DND-41 (cell line): ENCODE data around the gene SERINC5.
A peak's percentile ranks its signal among the peaks of the same experiment; 100 is the strongest.

ENCODE experiments used
- ATAC-seq: fragments of 200-7000 bp; cut with Tn5 transposase; 3 replicates; pipeline ENCODE4 v1.9.1; 2021; ENCODE audit warnings: low read depth; ENCODE audit not compliant: insufficient read depth
- DNase-seq: peaks from one replicate; pipeline ENCODE4 v3.0.0-alpha.2; 2020
- H2AFZ ChIP-seq: 2 replicates; pipeline ENCODE4 v1.6.0; 2012; ENCODE audit warnings: low read depth, low read length
- H3K27ac ChIP-seq: 2 replicates; pipeline ENCODE4 v1.5.1; 2012; ENCODE audit warnings: low read length, inconsistent platforms
- H3K27me3 ChIP-seq: fragments of 200-600 bp; sonication (generic); 2 replicates; pipeline ENCODE4 v1.6.0; 2012; ENCODE audit warnings: low read length, mild to moderate bottlenecking, inconsistent platforms; ENCODE audit not compliant: insufficient read depth, poor library complexity
- H3K36me3 ChIP-seq: 2 replicates; pipeline ENCODE4 v1.5.1; 2012; ENCODE audit warnings: low read length, inconsistent platforms; ENCODE audit not compliant: insufficient read depth
- H3K4me1 ChIP-seq: 2 replicates; pipeline ENCODE4 v1.5.1; 2012; ENCODE audit warnings: mild to moderate bottlenecking, low read length; ENCODE audit not compliant: insufficient read depth
- H3K4me2 ChIP-seq: 2 replicates; pipeline ENCODE4 v1.6.0; 2012; ENCODE audit warnings: mild to moderate bottlenecking, moderate library complexity, low read length, inconsistent platforms; ENCODE audit not compliant: insufficient read depth
- H3K4me3 ChIP-seq, 2 experiments: fragments of 200-600 bp in 1 of 2; shearing (Covaris generic) in 1 of 2; 2 replicates each; pipeline ENCODE4 v1.5.1; 2012 to 2016; ENCODE audit warnings: inconsistent platforms in 2 of 2, low read length in 2 of 2, mild to moderate bottlenecking in 2 of 2, low read depth in 1 of 2, moderate library complexity in 1 of 2
- H3K79me2 ChIP-seq: 2 replicates; pipeline ENCODE4 v1.6.0; 2012; ENCODE audit warnings: low read length, inconsistent platforms; ENCODE audit not compliant: insufficient read depth
- H3K9ac ChIP-seq: 2 replicates; pipeline ENCODE4 v1.6.0; 2012; ENCODE audit warnings: low read depth, mild to moderate bottlenecking, inconsistent platforms, low read length, moderate library complexity
- H3K9me3 ChIP-seq: 2 replicates; pipeline ENCODE4 v1.5.1; 2012; ENCODE audit warnings: low read length, moderate library complexity, mild to moderate bottlenecking, inconsistent platforms; ENCODE audit not compliant: insufficient read depth, severe bottlenecking
- H4K20me1 ChIP-seq: 2 replicates; pipeline ENCODE4 v1.6.0; 2012; ENCODE audit warnings: low read length; ENCODE audit not compliant: insufficient read depth
- EZH2 ChIP-seq: IDR thresholded peaks from 3 replicates; pipeline ENCODE4 v1.6.1; 2012; ENCODE audit warnings: borderline replicate concordance, low read depth, mild to moderate bottlenecking, moderate library complexity, low read length, inconsistent platforms; ENCODE audit not compliant: severe bottlenecking
- TF ChIP-seq, protein P1 (sequence below): IDR thresholded peaks from 2 replicates; pipeline ENCODE4 v1.5.1; 2012; ENCODE audit warnings: borderline replicate concordance, low read length, moderate library complexity, mild to moderate bottlenecking; ENCODE audit not compliant: poor library complexity, severe bottlenecking; ENCODE audit errors: extremely low read depth

Gene SERINC5

DNA sequence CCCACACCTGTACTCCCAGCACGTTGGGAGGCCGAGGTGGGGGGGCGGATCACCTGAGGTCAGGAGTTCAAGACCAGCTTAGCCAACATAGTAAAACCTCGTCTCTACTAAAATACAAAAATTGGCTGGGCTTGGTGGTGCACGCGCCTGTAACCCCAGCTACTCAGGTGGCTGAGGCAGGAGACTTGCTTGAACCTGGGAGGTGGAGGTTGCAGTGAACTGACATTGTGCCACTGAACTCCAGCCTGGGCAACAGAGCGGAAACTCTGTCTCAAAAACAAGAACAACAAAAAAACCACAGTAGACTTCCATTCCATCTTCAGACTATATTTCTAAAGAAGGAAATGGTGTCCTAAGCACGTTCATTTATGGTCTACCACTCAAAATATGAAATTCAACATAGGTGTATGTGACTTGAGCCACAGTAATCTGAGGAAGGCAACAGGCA, 14.2 kb upstream of the SERINC5 start:
- TF ChIP-seq, protein P1, sequence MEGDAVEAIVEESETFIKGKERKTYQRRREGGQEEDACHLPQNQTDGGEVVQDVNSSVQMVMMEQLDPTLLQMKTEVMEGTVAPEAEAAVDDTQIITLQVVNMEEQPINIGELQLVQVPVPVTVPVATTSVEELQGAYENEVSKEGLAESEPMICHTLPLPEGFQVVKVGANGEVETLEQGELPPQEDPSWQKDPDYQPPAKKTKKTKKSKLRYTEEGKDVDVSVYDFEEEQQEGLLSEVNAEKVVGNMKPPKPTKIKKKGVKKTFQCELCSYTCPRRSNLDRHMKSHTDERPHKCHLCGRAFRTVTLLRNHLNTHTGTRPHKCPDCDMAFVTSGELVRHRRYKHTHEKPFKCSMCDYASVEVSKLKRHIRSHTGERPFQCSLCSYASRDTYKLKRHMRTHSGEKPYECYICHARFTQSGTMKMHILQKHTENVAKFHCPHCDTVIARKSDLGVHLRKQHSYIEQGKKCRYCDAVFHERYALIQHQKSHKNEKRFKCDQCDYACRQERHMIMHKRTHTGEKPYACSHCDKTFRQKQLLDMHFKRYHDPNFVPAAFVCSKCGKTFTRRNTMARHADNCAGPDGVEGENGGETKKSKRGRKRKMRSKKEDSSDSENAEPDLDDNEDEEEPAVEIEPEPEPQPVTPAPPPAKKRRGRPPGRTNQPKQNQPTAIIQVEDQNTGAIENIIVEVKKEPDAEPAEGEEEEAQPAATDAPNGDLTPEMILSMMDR, result no peak
- no peak for TF ChIP-seq EZH2
- H3K4me3 ChIP-seq, result no peak overlapping the region
- no peaks in the 10 kb centered on the region for H3K27me3 ChIP-seq
- H3K9me3 ChIP-seq, result no peaks in the 10 kb centered on the region
- no peak for DNase-seq
- H3K4me1 ChIP-seq, result peaks cover 8% of the 10 kb centered on the region
- H3K27ac ChIP-seq, result no peak overlapping the region
- no peak overlapping the region for H2AFZ ChIP-seq
- no peaks in the 10 kb centered on the region for H3K36me3 ChIP-seq
- no peak overlapping the region for H3K9ac ChIP-seq
- H3K4me2 ChIP-seq, result no peak overlapping the region
- H3K79me2 ChIP-seq, result no peaks in the 10 kb centered on the region
- no peak for ATAC-seq
- no peaks in the 10 kb centered on the region for H4K20me1 ChIP-seq

DNA sequence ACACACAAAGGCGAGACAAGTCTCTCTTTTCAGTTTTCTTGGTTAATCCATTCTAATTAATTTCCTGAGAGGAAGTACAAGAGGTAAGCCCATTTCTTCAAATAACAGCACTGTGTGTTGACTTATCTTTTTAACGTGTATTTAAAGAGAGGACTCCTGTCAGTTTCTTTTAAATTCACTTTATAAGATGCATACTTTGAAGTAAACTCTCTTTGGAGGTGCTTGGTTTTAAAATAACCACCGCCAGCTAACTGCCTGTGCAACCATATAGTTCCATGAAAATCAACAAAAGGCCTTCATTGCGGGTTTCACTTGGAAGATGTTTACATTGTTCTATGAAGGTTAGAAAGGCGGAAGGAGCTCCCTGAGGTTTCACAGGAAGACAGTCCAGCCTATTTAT, 13.1 kb upstream of the SERINC5 start:
- H3K9me3 ChIP-seq, result no peaks in the 10 kb centered on the region
- no peak overlapping the region for H3K9ac ChIP-seq
- TF ChIP-seq EZH2, result no peak
- TF ChIP-seq, protein P1, result no peak
- H3K4me3 ChIP-seq, result no peak overlapping the region
- H3K27me3 ChIP-seq, result no peaks in the 10 kb centered on the region
- peaks cover 8% of the 10 kb centered on the region for H3K4me1 ChIP-seq
- DNase-seq (no peak), ATAC-seq (no peak)
- no peaks in the 10 kb centered on the region for H3K36me3 ChIP-seq
- H3K4me2 ChIP-seq, result no peak overlapping the region
- peak overlapping the region; percentile 61 for H3K27ac ChIP-seq
- H2AFZ ChIP-seq, result peak overlapping the region; percentile 62
- no peaks in the 10 kb centered on the region for H3K79me2 ChIP-seq
- H4K20me1 ChIP-seq, result no peaks in the 10 kb centered on the region

DNA sequence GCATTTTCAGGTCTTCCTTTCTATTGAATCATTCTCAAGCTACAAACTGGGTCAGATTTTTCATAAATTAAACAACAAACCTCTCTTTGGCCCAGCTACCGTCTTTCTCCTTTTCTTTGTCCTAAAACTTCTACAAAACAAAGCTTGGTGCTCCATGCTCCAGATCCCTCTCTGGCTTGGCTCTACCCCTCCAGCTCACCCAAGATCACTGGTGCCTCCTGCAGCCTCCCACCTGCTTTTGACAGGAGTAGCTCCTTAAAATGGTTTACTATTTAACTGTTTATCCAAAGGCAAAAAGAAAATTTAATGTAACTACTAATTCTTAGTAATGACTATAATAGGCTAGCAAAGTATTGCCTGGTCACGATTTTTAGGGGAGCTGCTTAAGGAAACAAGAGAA, 10.7 kb upstream of the SERINC5 start:
- ATAC-seq (no peak), DNase-seq (no peak)
- H3K79me2 ChIP-seq, result no peaks in the 10 kb centered on the region
- H2AFZ ChIP-seq, result peak overlapping the region; percentile 26
- no peaks in the 10 kb centered on the region for H4K20me1 ChIP-seq
- TF ChIP-seq, protein P1, result peak; percentile 7
- TF ChIP-seq EZH2, result no peak
- no peak overlapping the region for H3K27ac ChIP-seq
- H3K9me3 ChIP-seq, result no peaks in the 10 kb centered on the region
- no peaks in the 10 kb centered on the region for H3K27me3 ChIP-seq
- H3K4me1 ChIP-seq, result peaks cover 8% of the 10 kb centered on the region
- no peaks in the 10 kb centered on the region for H3K36me3 ChIP-seq
- no peak overlapping the region for H3K4me2 ChIP-seq
- H3K4me3 ChIP-seq, result no peak overlapping the region
- H3K9ac ChIP-seq, result no peak overlapping the region

DNA sequence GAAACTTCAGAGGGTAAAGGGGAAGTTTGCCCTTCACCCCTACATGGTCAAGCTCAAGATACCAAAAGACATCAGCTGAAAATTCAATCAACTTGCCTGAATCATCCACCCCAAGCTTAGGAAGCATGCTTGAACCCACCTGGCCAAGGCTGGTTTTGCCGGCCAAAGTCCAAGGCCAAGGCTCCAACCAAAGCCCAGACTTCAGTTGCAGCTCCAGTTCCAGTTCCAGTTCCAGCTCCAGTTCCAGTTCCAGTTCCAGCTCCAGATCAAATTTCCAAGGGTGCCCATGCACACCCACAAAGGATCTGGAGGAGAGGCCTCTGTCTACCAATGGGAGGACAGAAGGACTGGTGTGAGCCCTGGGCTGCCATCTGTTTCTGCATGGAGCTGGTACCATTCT, 4.6 kb upstream of the SERINC5 start:
- Histone ChIP-seq H2AFZ (no peak overlapping the region), H3K36me3 (no peaks in the 10 kb centered on the region), H4K20me1 (no peaks in the 10 kb centered on the region), H3K4me1 (peaks cover 11% of the 10 kb centered on the region), H3K9me3 (no peaks in the 10 kb centered on the region), H3K27me3 (no peaks in the 10 kb centered on the region), H3K4me2 (no peak overlapping the region), H3K9ac (no peak overlapping the region), H3K4me3 (no peak overlapping the region), H3K27ac (no peak overlapping the region), H3K79me2 (peaks cover 18% of the 10 kb centered on the region)
- DNase-seq (no peak), ATAC-seq (no peak)
- TF ChIP-seq, protein P1, result no peak
- no peak for TF ChIP-seq EZH2
